ENCODE measurements around the gene ATXN10. TPM values are rescaled to one million over a fixed set of nuclear protein-coding genes. Genes with fewer than 3 reads are reported as not detected.

ATXN10 gene
- total RNA-seq, 1 experiment from 2014 or later = 303 TPM

- peaks cover 39% of the 10 kb centered on the region; the same call in 1 of the 2 replicates for H3K36me3 ChIP-seq (ENCODE audit: low read depth)
- TF ChIP-seq CTCF (conservative IDR thresholded peaks at IDR 0.05) (no peak), EZH2 (IDR thresholded peaks at IDR 0.05; ENCODE audit: low read depth) (no peak)
- H3K9me2 ChIP-seq (ENCODE audit: insufficient read depth) = no peaks in the 10 kb centered on the region
- no peak overlapping the region for H3K4me2 ChIP-seq
- no TSS peak for BruUV-seq (replicated peaks)
- no peak overlapping the region for H3K4me3 ChIP-seq
- intact Hi-C loops (cut with micrococcal nuclease; ENCODE audit: unreplicated experiment) = no loop called here
- peaks cover 17% of the 10 kb centered on the region for H3K4me1 ChIP-seq (replicated peaks; ENCODE audit: insufficient read depth)
- H3K27ac ChIP-seq = no peak overlapping the region
- H4K20me1 ChIP-seq (ENCODE audit: insufficient read depth) = no peaks in the 10 kb centered on the region
- no peaks in the 10 kb centered on the region for H3K79me2 ChIP-seq (ENCODE audit: low read depth)
- no peak overlapping the region for H2AFZ ChIP-seq
- H3F3A ChIP-seq (ENCODE audit: insufficient read depth, low read depth) = peaks cover 33% of the 10 kb centered on the region
- peaks cover 3% of the 10 kb centered on the region; the same call in 1 of the 2 replicates for H3K9me3 ChIP-seq (ENCODE audit: insufficient read depth, low read depth)
- no peaks in the 10 kb centered on the region for H3K27me3 ChIP-seq (ENCODE audit: insufficient read depth, low read depth)
- ChIA-PET POLR2A (ENCODE audit: unreplicated experiment) (interaction anchor here (0.5 to 0.6 kb wide), 3 partner anchors 12 to 42 kb away, joined by 3 to 4 read pairs (median 3); no protein-coding TSS in a partner anchor), CTCF (no interaction called here)
- no peak for DNase-seq
Observed at GRCh38 chr22:45826520-45826919, 154.9 kb downstream of the ATXN10 start.

- Histone ChIP-seq H3K9me3 (ENCODE audit: insufficient read depth, low read depth) (peaks cover 3% of the 10 kb centered on the region; the same call in 1 of the 2 replicates), H3K4me1 (replicated peaks; ENCODE audit: insufficient read depth) (peaks cover 20% of the 10 kb centered on the region), H3K27me3 (ENCODE audit: insufficient read depth, low read depth) (no peaks in the 10 kb centered on the region), H3K4me2 (no peak overlapping the region), H3K4me3 (no peak overlapping the region), H3K9me2 (ENCODE audit: insufficient read depth) (no peaks in the 10 kb centered on the region), H4K20me1 (ENCODE audit: insufficient read depth) (no peaks in the 10 kb centered on the region), H3F3A (ENCODE audit: insufficient read depth, low read depth) (peaks cover 33% of the 10 kb centered on the region), H2AFZ (no peak overlapping the region), H3K36me3 (ENCODE audit: low read depth) (peaks cover 35% of the 10 kb centered on the region; the same call in 1 of the 2 replicates), H3K27ac (no peak overlapping the region), H3K79me2 (ENCODE audit: low read depth) (no peaks in the 10 kb centered on the region)
- TF ChIP-seq EZH2 (IDR thresholded peaks at IDR 0.05; ENCODE audit: low read depth) (no peak), CTCF (conservative IDR thresholded peaks at IDR 0.05) (no peak)
- no peak for DNase-seq
- POLR2A ChIA-PET (ENCODE audit: unreplicated experiment) = no interaction called here
- CTCF ChIA-PET = no interaction called here
- BruUV-seq (replicated peaks) = no TSS peak
- intact Hi-C loops (cut with micrococcal nuclease; ENCODE audit: unreplicated experiment) = no loop called here
Observed at GRCh38 chr22:45828841-45829240, 157.2 kb downstream of the ATXN10 start.

GRCh38 chr22:45830531-45831245, 159.1 kb downstream of the ATXN10 start:
- Histone ChIP-seq H4K20me1 (ENCODE audit: insufficient read depth) (peaks cover 3% of the 10 kb centered on the region; the same call in 1 of the 2 replicates), H3K27me3 (ENCODE audit: insufficient read depth, low read depth) (no peaks in the 10 kb centered on the region), H3K36me3 (ENCODE audit: low read depth) (peaks cover 23% of the 10 kb centered on the region; the same call in 1 of the 2 replicates), H3K79me2 (ENCODE audit: low read depth) (no peaks in the 10 kb centered on the region), H3K4me2 (no peak overlapping the region), H3F3A (ENCODE audit: insufficient read depth, low read depth) (peaks cover 33% of the 10 kb centered on the region), H2AFZ (no peak overlapping the region), H3K9me2 (ENCODE audit: insufficient read depth) (no peaks in the 10 kb centered on the region), H3K4me1 (replicated peaks; ENCODE audit: insufficient read depth) (peaks cover 20% of the 10 kb centered on the region), H3K27ac (peak overlapping the region; percentile 14; the same call in 1 of the 2 replicates), H3K9me3 (ENCODE audit: insufficient read depth, low read depth) (peaks cover 3% of the 10 kb centered on the region; the same call in 1 of the 2 replicates), H3K4me3 (no peak overlapping the region)
- BruUV-seq (replicated peaks) = no TSS peak
- POLR2A ChIA-PET (ENCODE audit: unreplicated experiment) = interaction anchor here (0.6 kb wide), 1 partner anchor 46 kb away, joined by 5 read pairs; no protein-coding TSS in a partner anchor
- no peak for DNase-seq
- intact Hi-C loops (cut with micrococcal nuclease; ENCODE audit: unreplicated experiment) = loop anchor here (5.0 to 10.0 kb wide), 2 partner anchors 186 to 253 kb away; no protein-coding TSS in a partner anchor
- CTCF ChIA-PET = no interaction called here
- TF ChIP-seq CTCF (conservative IDR thresholded peaks at IDR 0.05) (no peak), EZH2 (IDR thresholded peaks at IDR 0.05; ENCODE audit: low read depth) (no peak)

Data from PC-9 (cell line).